NCI-H748 (cell line): ENCODE measurements around the gene REG3G.

Experiments used
- DNase-seq: peaks from one replicate; lab custom pipeline; 2025; ENCODE audit not compliant: unreplicated experiment; lab: John Stamatoyannopoulos, UW

Gene REG3G

DNA sequence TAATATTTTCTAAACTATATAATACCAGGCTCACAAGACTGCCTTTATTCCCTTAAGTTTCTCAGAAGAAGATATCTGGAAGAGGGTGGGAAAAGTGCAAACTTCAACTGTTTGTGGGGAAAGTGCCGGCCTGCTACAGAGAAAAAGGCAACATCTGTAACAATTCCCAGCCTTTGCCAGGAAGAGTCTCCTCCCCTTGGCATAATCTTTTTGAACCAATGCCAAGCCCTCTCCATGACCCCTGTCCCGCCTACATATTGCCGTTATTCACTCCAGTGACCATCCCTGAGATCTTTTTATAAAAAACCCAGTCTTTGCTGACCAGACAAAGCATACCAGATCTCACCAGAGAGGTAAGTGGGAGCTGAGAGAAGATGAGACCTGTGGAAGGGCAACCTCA lies at the start of gene REG3G:
TSS of gene REG3G (plus strand) at position 282 of the 400 bp plus-strand sequence. CDS start 392 bp downstream, outside the sequence.
- no peak for DNase-seq

DNA sequence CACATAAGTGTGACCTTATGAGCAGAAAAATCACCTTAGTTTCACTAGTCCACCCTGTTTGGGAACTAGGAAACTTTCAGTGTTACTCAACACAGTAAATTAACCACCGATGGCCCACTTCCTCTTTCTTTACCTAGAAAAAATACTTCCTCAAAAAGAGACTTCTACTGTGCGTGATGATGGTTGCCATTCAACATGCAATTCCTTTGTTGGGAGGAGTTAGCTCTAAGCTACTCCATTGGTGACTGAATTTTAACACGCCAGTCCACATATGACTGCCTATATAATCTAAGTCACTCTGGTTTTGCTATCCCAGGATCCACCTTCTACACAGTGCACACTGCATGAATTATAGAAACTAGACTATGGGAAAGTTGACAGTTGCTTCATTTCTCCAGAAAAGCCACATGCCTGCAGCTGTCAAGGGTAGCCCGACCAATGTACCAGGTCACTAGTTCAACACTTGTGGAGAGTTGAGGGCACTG lies 47.8 kb upstream of the REG3G start:
- DNase-seq: no peak

DNA sequence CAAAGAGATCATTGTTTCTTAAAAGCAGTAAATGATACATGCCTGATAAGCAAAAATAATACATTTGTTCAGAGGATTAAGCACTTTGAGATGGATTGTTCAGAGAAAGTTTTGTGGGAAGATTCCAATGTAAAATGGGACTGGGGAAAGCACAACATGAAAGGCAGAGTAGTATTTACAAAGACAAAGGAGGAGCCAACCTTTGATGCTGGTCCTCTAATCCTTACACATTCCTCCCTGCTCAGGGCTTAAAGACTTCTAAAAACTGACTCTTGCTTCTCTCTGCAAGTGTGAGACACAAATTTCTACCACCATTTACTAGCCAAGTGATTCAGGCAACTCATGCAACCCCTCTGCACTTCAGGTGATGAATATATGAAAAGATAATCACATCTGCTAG lies 47.2 kb upstream of the REG3G start:
- no peak for DNase-seq

DNA sequence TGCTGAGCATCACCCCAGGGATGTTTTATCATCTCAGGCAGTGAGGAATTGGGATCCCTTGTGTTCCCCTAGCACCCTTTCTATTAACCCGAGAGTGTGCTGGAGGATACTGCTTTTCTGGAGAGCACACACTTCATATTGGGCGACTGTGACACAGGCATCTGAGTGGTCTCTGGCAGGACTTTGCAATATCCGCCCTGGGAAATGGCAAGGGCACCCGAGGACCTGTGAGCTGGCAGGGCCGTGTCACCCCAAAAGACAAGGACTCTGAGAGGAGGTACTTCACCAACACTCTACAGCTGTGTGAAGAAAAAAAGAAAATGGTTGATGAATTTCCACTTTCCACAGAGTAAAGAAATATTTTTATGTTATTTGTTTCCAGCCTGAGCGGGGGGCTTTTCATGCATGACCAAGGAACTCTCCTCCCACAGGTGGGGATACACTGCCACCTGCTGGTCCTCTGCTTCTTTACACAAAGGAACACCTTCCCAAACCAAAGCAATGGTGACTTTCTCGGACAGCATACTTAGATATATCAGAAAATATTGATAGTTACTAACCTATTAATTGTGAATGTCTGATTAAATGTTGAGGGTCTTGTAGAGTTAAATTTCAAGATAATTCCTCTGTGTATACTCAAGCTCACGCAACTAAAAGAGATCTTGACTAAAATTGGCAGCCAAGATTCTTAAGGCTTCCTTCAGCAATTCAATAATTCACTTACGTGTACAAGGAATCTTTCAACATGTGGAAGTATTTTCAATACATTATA lies 45.9 kb upstream of the REG3G start:
- peak; percentile 55 for DNase-seq

DNA sequence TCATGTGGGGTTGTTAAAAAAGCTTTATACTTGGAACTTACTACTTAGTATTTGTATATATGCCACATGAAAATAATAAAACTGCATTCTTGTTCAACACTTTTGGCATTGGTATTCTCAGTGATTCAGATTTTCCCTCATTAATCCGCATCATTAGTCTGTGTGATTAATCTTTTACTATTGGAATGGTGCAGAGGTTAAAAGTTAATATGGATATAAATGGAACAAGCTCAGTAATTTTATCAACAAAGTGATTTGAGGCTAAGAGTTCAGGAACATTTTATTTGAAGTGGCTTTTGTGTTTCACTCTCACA lies 45.4 kb upstream of the REG3G start:
- DNase-seq: no peak

DNA sequence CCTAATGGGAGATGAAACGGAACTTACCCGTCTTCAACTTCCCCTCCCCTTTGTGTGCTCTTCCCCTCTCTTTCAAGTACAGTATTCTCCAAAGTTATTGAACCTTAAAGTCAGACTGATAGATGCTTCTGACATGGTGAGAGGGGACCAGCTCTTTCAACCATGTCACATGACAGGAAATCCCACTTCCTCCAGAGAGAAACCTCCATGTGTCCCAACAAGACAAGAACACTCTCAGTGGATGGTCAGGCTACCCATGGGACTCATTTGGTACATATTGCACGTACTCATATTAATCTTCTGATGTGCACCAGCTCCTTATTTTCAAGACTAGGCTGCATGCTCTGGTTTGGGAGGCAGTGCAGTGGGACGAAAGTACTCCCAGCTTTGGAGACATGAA lies 44.6 kb upstream of the REG3G start:
- DNase-seq: no peak

DNA sequence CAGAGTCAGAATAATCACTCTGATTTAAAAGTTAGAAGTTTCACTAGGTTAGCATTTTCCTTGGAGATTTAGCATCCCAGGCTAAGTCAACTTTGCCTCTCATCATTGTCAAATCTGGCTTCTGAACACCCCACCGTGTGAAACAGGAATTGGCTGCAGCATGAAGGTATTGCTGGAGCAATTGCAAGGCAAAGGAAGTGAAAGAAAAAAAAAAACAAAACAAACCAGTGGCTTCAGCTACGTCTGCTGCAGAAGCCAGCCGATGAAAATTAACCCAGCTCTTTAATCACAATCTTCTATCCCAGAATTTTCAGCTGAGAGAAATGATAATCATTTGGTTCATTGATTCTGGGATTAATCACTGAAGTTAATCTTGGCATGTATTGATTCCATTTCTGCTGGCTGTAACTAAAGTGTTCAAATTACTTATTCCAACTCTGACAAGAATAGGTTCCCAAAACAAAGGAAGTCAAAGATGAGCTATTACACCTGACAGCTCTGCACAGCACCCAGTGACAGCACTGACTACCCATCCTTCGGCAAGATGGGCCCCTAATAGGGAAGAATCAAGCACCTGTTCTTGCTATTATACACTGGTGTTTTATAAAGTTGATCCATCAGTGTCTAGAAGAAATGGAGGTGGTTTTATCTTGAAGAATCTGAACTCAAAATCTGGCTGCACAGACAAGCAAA lies 42.7 kb upstream of the REG3G start:
- no peak for DNase-seq

DNA sequence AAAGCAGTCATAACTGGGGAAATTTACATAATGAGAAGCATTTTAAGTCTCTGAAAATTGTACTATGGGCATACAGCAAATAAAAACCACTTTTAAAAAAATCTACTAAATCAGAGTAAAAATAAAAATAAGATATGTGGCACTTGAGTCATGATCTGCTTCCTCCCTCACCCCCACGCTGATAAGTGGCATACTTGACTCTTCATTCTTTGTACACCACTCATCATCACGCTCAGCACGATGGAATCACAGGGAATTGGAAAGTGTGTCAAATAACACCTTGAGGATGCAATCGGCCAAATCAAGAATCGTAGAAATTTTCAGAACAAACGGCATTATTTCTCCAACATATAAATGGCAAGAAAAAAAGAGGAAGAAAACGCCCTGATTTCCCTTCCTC lies 41.1 kb upstream of the REG3G start:
- DNase-seq: no peak

DNA sequence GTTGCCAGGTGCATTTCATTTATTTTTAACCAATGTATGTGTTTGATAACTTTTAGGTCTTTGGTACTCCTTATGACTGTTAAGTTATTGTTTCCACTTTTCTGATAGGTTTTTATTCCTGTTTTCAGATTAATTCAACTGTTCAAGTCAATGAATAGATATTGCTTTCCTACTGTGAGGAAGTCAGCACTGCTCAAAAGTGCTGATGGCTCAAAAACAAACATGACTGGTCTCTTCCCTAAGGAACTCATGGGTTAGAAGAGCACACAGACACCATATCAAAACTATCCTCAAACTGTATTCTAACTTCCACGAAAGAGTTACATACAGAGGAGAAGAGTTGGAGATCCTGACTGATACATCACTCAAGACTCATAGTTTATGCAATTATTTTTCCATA lies 39.9 kb upstream of the REG3G start:
- no peak for DNase-seq

DNA sequence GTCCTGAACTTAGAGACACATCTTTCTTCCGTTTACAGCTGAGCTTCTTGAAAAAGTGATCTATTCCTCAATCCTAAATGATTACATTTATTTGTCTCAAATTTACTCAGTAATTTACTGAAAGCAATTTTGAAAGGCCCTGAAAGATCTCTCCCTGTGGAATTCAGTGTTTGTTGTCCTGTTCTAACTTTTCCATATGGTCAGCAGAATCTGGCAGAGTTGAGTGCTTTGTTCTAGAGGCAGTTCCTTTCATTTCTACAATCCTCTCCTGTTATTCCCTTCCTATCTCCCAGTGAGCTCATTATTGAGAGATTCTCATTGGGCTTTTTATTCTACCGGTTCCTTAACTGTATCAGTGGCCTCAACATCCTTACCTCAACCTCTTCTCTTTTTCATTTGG lies 36.5 kb upstream of the REG3G start:
- DNase-seq: no peak

DNA sequence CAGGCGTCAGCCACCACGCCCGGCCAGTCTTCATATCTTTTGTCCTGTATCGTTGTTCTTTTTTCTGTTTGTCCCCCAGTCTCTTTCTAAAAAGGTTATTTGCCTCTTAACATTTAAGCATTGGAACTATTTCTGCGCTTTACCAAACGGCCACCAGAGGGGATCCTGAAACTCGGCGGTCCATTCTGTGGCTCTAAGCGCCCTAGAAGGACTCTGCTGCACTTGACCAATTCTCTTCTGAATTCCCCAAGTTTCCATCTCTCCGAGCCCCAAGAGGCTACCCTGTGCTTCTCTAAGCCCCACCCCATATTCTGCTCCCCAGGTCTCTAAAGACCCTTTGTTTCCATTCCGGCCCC lies 33.1 kb upstream of the REG3G start:
- peak; percentile 56 for DNase-seq

DNA sequence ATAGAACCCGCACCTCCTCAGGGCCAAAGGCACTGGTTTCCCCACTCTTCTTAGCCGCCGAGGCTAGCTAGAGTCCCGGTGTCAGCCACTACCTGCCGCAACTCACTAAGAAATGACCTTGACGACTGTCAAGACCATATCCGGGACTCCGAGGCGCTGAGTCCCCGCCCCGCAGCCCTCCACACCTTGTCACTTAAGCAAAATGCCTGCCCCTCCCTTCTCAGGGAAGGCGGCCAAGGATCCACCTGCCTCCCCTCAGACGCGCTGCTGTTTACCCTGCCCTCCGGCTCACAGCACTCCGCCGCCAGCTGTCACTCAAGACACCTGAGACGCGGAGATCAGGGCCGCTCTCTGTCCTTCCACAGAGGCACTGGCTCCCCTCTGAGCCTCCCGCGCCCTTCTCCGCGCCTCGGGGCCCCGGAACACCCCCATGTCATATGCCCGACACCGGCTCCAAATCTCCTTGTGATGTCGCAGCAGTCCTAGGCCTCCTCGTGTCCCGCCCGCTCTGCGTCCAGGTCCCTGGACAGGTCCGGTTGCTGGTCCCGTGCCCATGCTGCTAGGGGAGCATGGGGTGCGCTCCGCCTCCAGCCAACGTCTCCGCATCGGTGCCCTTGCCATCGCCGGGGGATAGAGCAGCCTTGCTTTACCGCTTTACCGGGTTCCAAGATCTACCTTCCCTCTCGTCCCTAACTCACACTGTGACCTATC lies 32.5 kb upstream of the REG3G start:
- DNase-seq: peak; percentile 77

DNA sequence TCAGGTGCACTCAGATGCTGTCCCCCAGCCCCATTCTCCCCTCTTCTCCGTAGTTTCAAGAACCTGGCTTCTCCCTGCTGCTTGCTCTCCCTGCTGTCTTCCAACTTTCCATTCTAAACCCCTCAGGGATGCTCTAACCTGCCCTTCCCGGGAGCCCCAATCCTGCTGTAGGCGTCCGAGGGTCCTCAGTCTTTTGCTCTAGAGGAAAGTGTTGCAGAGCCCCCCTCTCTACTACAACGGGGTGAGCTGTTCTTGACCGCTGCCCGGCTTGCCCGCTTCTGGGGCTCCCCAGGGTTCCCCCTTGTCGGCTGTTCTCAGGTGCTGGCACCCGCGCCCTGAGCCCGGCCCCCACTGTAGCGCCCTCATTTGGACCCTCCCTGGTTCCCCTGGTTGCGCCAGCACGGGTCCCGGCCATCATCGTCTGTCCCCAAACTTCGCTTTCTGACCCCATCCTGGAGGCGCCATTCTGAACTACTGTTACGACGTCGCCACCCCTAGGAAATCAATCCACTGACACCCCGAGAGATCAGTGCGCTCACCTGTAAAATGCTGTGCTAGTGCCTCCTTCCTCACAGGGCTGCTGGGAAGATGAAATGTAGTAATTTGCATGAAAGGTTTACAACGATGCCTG lies 31.9 kb upstream of the REG3G start:
- DNase-seq: no peak

DNA sequence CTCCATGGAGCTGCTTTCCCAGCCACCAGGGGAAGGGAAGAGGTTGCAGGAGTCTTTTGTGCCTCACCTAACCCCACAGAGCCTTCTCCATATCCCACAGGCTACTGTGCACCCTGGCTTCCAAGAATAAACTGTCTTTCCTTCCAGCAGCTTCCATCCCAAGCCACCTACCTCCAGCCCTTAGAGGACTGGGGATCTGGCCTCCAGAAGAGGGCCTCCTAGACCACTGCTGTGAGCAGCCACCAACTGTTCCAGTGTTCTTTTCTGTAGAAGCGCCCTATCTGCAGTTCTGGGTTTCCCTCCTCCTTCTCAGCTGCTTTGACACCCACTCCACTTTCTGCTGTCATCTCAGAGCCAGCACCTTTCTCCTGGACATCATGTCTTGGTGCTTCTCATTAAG lies 30.7 kb upstream of the REG3G start:
- DNase-seq: no peak

DNA sequence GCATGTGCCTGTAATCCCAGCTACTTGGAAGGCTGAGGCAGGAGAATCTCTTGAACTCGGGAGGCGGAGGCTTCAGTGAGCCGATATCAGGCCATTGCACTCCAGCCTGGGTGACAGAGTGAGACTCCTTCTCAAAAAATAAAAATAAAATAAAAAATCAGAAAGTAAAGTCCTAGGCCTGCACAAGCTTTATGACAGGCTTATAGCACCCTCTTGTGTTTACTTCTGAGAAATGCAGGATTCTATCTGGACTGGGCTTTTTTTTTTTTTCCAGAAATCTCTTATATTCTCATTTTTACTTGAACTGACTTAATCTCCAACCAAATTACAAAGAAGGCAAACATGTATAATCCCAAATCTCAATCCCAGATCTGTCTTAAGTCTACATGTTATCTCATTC lies 26.1 kb upstream of the REG3G start:
- DNase-seq: no peak

DNA sequence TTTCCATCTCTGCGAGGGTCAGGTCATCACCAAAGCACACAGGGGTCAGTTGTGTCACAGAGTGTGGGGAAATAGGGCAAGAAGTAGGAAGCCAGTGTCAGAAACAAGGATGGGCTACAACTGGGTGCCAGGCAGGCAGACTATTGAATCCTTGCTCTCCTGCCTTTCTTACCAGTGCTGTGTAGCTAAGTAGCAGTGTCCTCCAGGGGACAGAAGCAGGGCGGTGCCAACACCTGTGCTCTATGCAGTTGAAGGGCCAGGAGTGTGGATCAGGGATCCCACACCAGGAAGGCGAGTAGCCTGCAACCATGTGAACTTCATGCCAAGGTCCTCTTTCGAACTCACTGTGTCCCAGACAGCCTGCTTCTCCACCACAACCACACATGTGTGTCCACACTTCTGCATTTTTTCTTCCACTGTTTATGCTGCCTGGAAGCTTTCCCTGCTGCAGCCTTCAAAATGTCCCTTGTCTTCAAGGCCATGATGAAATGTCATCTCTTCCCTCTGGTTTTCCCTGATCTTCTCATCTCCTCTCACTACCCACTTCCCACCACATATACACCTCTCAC lies 25.4 kb upstream of the REG3G start:
- DNase-seq: no peak

DNA sequence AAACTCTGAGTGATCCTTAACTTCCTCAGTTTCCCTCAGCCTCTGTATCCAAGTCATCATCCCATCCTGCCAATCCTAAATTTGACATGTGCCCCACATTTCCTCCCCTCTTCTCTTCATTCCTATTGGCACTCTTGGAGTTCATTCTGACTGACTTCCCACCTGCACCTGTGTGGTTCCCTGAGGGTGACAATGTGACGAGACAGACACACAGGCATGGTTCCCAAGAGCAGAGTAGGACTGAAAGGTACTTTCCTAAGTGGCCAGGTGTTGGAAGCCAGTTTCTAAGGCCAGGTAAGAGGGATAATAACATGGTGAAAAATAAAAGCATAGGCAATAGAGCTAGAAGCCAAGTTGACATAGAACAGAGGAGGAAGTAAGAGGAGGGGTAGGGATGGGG lies 24.2 kb upstream of the REG3G start:
- no peak for DNase-seq

DNA sequence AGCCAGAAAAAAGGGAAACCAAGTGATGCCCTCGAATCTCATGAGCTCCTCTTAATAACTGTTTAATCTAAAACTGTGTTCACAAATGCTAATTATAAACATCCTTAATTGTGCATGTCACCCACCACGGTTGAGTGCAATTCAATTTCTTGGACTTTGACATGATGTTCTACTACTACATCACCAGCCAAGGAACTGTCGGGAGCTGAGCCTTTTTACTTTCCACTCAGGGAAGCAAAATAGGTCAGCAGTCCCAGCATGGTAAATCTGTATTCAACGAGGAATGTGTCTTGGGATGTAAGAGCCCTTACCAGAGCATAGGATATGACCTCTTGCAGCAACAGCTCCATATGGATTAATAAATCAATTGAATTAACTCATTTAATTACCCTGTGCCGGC lies 20.8 kb upstream of the REG3G start:
- DNase-seq: no peak

DNA sequence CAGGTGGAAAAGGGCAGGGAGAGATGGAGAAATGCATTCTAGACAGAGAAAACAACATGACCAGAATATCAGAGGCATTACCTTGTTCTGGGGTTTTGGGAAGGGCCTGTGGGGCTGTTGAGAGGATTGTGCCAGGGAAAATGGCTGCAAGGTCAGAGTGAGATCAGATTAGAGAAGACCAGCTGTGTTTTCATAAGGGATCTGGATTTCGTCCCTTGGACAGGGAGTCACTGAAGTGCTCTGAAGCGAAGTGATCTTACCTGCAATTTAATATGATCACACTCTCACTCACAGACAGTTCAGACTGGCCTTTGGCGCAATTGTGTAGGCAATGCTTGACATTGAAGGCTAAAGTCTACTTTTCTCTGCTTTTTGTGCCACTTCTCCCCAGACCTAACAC lies 20.3 kb upstream of the REG3G start:
- DNase-seq: no peak

DNA sequence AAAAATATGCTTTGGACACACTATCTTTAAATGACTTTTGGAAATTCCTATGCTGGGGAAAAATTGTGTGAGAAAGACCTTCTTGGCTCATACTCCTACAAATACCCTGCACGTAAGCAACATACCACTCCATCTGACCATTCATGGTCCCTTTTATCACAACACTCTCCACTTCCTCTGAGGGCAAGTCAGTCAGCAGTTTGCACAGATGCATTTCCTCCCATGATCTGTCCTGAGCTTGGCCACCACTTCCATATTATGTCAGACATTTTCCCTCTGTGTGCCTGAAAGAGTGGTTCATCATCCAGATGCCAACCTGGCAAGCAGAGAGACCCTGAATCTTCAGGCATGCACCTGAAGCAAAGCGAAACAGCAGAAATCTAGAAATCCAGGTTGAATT lies 16.1 kb upstream of the REG3G start:
- no peak for DNase-seq

DNA sequence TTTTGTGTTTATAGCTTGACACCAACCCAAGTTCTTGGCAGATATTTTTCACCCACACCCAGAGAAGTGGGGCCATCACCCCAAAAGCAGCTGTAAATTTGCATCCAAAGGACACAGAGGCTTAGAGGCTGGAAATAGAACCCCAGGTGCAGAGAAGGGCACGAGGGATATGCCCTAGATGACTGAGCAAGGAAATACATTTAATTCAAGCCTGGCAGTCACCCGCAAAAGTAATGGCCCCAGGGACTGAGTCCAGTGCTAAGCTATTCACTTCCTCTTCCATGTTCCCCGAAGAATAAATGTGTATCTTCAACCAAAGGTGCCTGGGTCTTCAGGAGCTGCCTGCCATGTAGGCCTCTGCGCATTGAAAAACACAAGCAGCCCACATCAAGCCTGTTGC lies 14.0 kb upstream of the REG3G start:
- DNase-seq: no peak
